Measurements from ENCODE around the gene TEP1. TPM values are rescaled to one million over a fixed set of nuclear protein-coding genes. Genes with fewer than 3 reads are reported as not detected.
"Not testable (repeated sequence)": the region's sequence is repeated elsewhere in the genome, so short reads cannot be mapped to it uniquely, and the experiment has no call there.

The TEP1 gene
- total RNA-seq, 2 donors from 2014 or later = 40.2 to 41.4 TPM

GRCh38 chr14:20341646-20342045, 71.7 kb downstream of the TEP1 start:
- no peak for DNase-seq
- no peaks in the 10 kb centered on the region for H3K27me3 Mint-ChIP-seq (ENCODE audit: low read depth)
- no peak overlapping the region for H3K27ac Mint-ChIP-seq
- H3K36me3 Mint-ChIP-seq (ENCODE audit: insufficient read depth in 2 of 2) = peaks cover 3 to 10% of the 10 kb centered on the region in 2 donors
- no peaks in the 10 kb centered on the region for H3K9me3 Mint-ChIP-seq
- H3K4me3 Mint-ChIP-seq = peak overlapping the region; percentile 84 to 87
- peaks cover 21% of the 10 kb centered on the region for H3K4me1 Mint-ChIP-seq (ENCODE audit: low read depth)
- no peak for ATAC-seq (replicated peaks in 1 of 2)

DNA sequence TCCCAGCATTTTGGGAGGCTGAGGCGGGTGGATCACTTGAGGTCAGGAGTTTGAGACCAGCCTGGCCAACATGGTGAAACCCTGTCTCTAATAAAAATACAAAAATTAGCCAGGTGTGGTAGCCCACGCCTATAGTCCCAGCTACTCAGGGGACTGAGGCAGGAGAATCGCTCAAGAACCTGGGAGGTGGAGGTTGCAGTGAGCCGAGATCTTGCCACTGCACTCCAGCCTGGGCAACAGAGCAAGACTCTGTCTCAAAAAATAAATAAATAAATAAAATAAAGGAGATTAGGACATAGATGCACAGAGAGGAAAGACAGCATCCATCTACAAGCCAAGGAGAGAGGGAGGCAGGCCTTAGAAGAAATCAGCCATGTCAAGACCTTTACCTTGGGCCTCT, 72.3 kb downstream of the TEP1 start:
- not testable (repeated sequence) for ATAC-seq (replicated peaks in 1 of 2); DNase-seq; H3K27ac Mint-ChIP-seq; H3K36me3 Mint-ChIP-seq (ENCODE audit: insufficient read depth in 2 of 2); H3K9me3 Mint-ChIP-seq; H3K27me3 Mint-ChIP-seq (ENCODE audit: low read depth)
- peak overlapping the region in 1 of 2 donors; percentile 11 for H3K4me3 Mint-ChIP-seq
- peaks cover 21% of the 10 kb centered on the region for H3K4me1 Mint-ChIP-seq (ENCODE audit: low read depth)

GRCh38 chr14:20334017-20334416, 79.3 kb downstream of the TEP1 start:
- Mint-ChIP-seq H3K4me1 (ENCODE audit: low read depth) (peaks cover 52% of the 10 kb centered on the region), H3K36me3 (ENCODE audit: insufficient read depth in 2 of 2) (peaks cover 1 to 4% of the 10 kb centered on the region in 2 donors), H3K9me3 (no peaks in the 10 kb centered on the region), H3K27me3 (ENCODE audit: low read depth) (no peaks in the 10 kb centered on the region), H3K27ac (peak overlapping the region; percentile 98), H3K4me3 (peak overlapping the region; percentile 27 to 98)
- ATAC-seq (replicated peaks in 1 of 2) (no peak), DNase-seq (no peak)

- no peak for ATAC-seq (replicated peaks in 1 of 2)
Measured at GRCh38 chr14:20333494-20333841, 79.8 kb downstream of the TEP1 start.

DNA sequence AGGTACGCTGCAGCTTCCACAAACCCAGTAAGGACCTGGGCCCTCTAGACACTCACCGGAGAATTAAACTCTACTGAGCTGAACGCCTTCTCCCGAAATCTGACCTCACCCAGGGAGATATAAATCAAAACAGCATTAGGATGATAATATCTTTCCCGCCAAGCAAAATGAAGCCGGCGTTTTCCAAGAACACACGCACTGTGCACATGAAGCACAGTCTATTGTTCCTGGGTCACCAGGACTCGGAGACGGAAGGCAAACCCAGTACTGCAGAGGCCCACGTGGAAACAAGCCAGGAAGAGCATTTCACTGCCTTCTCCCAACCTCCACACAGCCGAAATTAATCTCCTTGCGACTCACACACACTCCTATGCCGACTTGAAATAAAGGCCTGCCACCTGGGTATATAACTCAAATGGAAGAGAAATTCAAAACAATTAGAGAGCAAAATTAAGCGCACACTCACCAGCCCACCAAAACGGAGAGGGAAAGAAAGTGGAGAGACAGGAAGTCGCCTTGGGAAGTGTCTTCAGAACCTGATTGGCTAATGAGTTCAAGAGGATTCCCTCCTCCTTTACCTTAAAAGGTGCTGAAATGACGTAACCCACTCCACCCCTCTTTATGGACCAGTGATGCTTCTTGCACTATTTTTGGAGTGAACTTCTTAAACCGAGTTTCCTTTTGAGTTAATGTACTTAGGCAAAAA, 80.4 kb downstream of the TEP1 start, which contains the start of gene CCNB1IP1:
CCNB1IP1 (minus strand) TSS at position 492 of the 706 bp plus-strand sequence. CDS start 16,756 bp downstream, outside the sequence.
- no peaks in the 10 kb centered on the region for H3K27me3 Mint-ChIP-seq (ENCODE audit: low read depth)
- H3K36me3 Mint-ChIP-seq (ENCODE audit: insufficient read depth in 2 of 2) = peaks cover 1 to 4% of the 10 kb centered on the region in 2 donors
- DNase-seq = peak; percentile 61 to 63

More at GRCh38 chr14:20333494-20333841, 79.8 kb downstream of the TEP1 start:
- peaks cover 57% of the 10 kb centered on the region for H3K4me1 Mint-ChIP-seq (ENCODE audit: low read depth)
- H3K9me3 Mint-ChIP-seq = no peaks in the 10 kb centered on the region
- no peaks in the 10 kb centered on the region for H3K27me3 Mint-ChIP-seq (ENCODE audit: low read depth)
- H3K36me3 Mint-ChIP-seq (ENCODE audit: insufficient read depth in 2 of 2) = peaks cover 1 to 4% of the 10 kb centered on the region in 2 donors
- peak overlapping the region; percentile 98 for H3K27ac Mint-ChIP-seq
- peak overlapping the region; percentile 98 for H3K4me3 Mint-ChIP-seq
- DNase-seq = no peak

DNA sequence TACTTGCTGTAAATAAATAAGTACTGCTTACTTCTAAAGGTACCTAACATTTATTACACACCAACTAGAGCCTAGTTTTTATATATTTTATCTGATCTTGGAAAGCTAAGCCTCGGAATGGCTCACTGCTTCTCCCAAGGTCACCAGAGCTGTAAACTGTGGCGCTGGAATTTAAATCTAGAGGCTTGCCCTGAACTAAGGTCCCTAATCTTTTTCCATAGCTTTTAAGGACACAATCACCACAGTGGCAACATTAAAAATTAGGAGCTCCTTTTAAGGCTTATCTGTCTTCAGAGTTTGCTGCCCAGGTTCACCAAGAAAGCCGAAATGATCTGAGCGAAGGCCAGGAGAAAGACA, 80.9 kb downstream of the TEP1 start:
- ATAC-seq (replicated peaks in 1 of 2) = no peak
- no peak for DNase-seq
- H3K27me3 Mint-ChIP-seq (ENCODE audit: low read depth) = no peaks in the 10 kb centered on the region
- H3K4me1 Mint-ChIP-seq (ENCODE audit: low read depth) = peaks cover 67% of the 10 kb centered on the region
- H3K27ac Mint-ChIP-seq = peak overlapping the region; percentile 98
- H3K4me3 Mint-ChIP-seq = peak overlapping the region; percentile 98
- H3K9me3 Mint-ChIP-seq = no peaks in the 10 kb centered on the region
- peaks cover 1 to 4% of the 10 kb centered on the region in 2 donors for H3K36me3 Mint-ChIP-seq (ENCODE audit: insufficient read depth in 2 of 2)

More for the DNA sequence above, 80.4 kb downstream of the TEP1 start, which contains the start of gene CCNB1IP1:
- Mint-ChIP-seq H3K4me3 (peak within 1 kb of the TSS; percentile 98), H3K27ac (peak within 1 kb of the TSS; percentile 98), H3K4me1 (ENCODE audit: low read depth) (peaks cover 62% of the 10 kb centered on the region), H3K9me3 (no peaks in the 10 kb centered on the region)
- peak; percentile 99 for ATAC-seq (replicated peaks in 1 of 2)

DNA sequence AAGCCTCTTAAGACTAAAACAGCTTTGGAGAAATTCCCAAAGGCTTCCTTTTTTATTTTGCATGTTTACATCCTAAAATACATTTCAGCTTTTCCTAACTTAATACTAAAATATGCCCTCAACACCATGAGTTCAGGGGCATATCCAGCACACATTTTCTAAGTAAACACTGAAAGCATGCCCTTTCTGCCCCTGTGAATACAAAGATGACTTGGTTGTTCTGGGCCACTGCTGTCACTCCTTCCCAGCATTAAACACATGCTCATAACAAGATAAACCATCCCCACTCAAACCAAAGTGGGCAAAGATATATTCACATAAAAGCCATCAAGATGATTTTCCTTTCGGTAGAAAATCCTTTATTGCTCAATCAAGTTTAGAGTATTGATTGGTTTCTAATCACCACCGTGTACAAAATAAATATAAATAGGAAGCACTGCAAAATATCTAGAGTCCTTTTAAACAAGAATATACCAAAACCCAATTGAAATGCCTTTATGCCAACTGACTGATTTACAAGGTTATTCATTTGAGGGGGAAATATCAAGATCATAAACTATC, 82.2 kb downstream of the TEP1 start:
- Mint-ChIP-seq H3K36me3 (ENCODE audit: insufficient read depth in 2 of 2) (peaks cover 1 to 4% of the 10 kb centered on the region in 2 donors), H3K4me1 (ENCODE audit: low read depth) (peaks cover 74% of the 10 kb centered on the region), H3K27me3 (ENCODE audit: low read depth) (no peaks in the 10 kb centered on the region), H3K9me3 (no peaks in the 10 kb centered on the region), H3K4me3 (peak overlapping the region; percentile 48 to 86), H3K27ac (peak overlapping the region; percentile 76)
- DNase-seq (no peak), ATAC-seq (replicated peaks in 1 of 2) (no peak)

DNA sequence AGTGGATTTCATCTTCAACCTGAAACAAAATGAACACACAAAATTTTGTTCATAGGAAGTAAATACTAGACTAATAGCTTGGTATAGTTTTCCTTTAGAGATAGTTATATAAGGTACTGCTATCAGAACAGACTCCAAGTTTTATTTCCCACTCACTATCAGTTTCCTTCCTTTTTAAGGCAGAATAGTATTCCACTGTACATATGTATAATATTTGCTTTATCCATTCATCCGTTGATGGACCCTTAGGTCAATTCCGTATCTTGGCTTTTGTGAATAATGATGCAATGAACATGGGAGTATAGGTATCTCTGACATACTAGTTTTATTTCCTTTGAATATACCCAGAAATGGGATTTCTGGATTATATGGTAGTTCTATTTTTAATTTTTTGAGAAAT, 83.9 kb downstream of the TEP1 start:
- peaks cover 1 to 11% of the 10 kb centered on the region in 2 donors for H3K36me3 Mint-ChIP-seq (ENCODE audit: insufficient read depth in 2 of 2)
- peaks cover 66% of the 10 kb centered on the region for H3K4me1 Mint-ChIP-seq (ENCODE audit: low read depth)
- peak overlapping the region; percentile 8 for H3K27ac Mint-ChIP-seq
- ATAC-seq (replicated peaks in 1 of 2) (no peak), DNase-seq (no peak)
- H3K27me3 Mint-ChIP-seq (ENCODE audit: low read depth) = no peaks in the 10 kb centered on the region
- no peaks in the 10 kb centered on the region for H3K9me3 Mint-ChIP-seq
- peak overlapping the region in 1 of 2 donors; percentile 8 for H3K4me3 Mint-ChIP-seq

- H3K9me3 Mint-ChIP-seq = no peaks in the 10 kb centered on the region
- H3K27ac Mint-ChIP-seq = peak overlapping the region; percentile 7
- DNase-seq = no peak
- ATAC-seq (replicated peaks in 1 of 2) = no peak
- peaks cover 61% of the 10 kb centered on the region for H3K4me1 Mint-ChIP-seq (ENCODE audit: low read depth)
- peak overlapping the region in 1 of 2 donors; percentile 6 for H3K4me3 Mint-ChIP-seq
- peaks cover 1 to 12% of the 10 kb centered on the region in 2 donors for H3K36me3 Mint-ChIP-seq (ENCODE audit: insufficient read depth in 2 of 2)
- no peaks in the 10 kb centered on the region for H3K27me3 Mint-ChIP-seq (ENCODE audit: low read depth)
Measured at GRCh38 chr14:20328705-20329104, 84.6 kb downstream of the TEP1 start.

GRCh38 chr14:20327005-20327869, 86.1 kb downstream of the TEP1 start:
- Mint-ChIP-seq H3K9me3 (no peaks in the 10 kb centered on the region), H3K27me3 (ENCODE audit: low read depth) (no peaks in the 10 kb centered on the region), H3K27ac (peak overlapping the region; percentile 80), H3K4me1 (ENCODE audit: low read depth) (peaks cover 51% of the 10 kb centered on the region), H3K4me3 (peak overlapping the region; percentile 2 to 73), H3K36me3 (ENCODE audit: insufficient read depth in 2 of 2) (peaks cover 1 to 12% of the 10 kb centered on the region in 2 donors)
- DNase-seq (peak in 1 of 2 donors; percentile 27), ATAC-seq (replicated peaks in 1 of 2) (peak; percentile 38 to 41)

- no peak for ATAC-seq (replicated peaks in 1 of 2)
- DNase-seq = no peak
- Mint-ChIP-seq H3K4me1 (ENCODE audit: low read depth) (no peaks in the 10 kb centered on the region), H3K9me3 (no peaks in the 10 kb centered on the region), H3K27ac (no peak overlapping the region), H3K36me3 (ENCODE audit: insufficient read depth in 2 of 2) (peaks cover 0 to 22% of the 10 kb centered on the region in 2 donors), H3K27me3 (ENCODE audit: low read depth) (no peaks in the 10 kb centered on the region), H3K4me3 (no peak overlapping the region)
Measured at GRCh38 chr14:20317720-20318119, 95.6 kb downstream of the TEP1 start.
